CD8-positive, alpha-beta memory T cell (primary cell): ENCODE measurements around the gene LRRC4C. TPM values are rescaled to one million over a fixed set of nuclear protein-coding genes. Genes with fewer than 3 reads are reported as not detected.

Experiments used
- CTCF ChIA-PET: fragments of 350-600 bp; sonication (Branson Sonifier 250); formaldehyde crosslinking; loops from one replicate; lab custom pipeline; 2021; ENCODE audit warnings: antibody characterized with exemption; lab: Charles Lee
- POLR2A ChIA-PET: fragments of 350-600 bp; sonication (Branson Sonifier 250); formaldehyde crosslinking; loops from one replicate; lab custom pipeline; 2021; ENCODE audit warnings: antibody characterized with exemption; lab: Charles Lee
- DNase-seq, 5 donors: peaks; one replicate each; pipeline versions ENCODE4 v3.0.0 to v3.0.0-alpha.2; 2020 to 2022; ENCODE audit warnings: mixed read lengths in 1 of 5
- H3K27ac ChIP-seq: one replicate; pipeline ENCODE4 v1.7.0; 2013; ENCODE audit warnings: low read depth, mild to moderate bottlenecking, low read length, moderate library complexity
- H3K27me3 ChIP-seq: 2 replicates; pipeline ENCODE4 v1.7.0; 2013; ENCODE audit warnings: low read length, mild to moderate bottlenecking; ENCODE audit not compliant: insufficient read depth, poor library complexity, severe bottlenecking
- H3K36me3 ChIP-seq: 2 replicates; pipeline ENCODE4 v1.7.0; 2013; ENCODE audit warnings: mild to moderate bottlenecking, low read length, moderate library complexity; ENCODE audit not compliant: insufficient read depth
- H3K4me1 ChIP-seq: 2 replicates; pipeline ENCODE4 v1.7.0; 2013; ENCODE audit warnings: mild to moderate bottlenecking, low read length, moderate library complexity; ENCODE audit not compliant: insufficient read depth
- H3K4me3 ChIP-seq: 2 replicates; pipeline ENCODE4 v1.7.0; 2013; ENCODE audit warnings: mild to moderate bottlenecking, low read length
- H3K9me3 ChIP-seq: 2 replicates; pipeline ENCODE4 v1.7.0; 2013; ENCODE audit warnings: mild to moderate bottlenecking, low read length
- H3K27ac Mint-ChIP-seq, 8 donors: one replicate each; pipeline ENCODE4 v1.8.0; 2020 to 2021; ENCODE audit warnings: mixed read lengths in 8 of 8, mild to moderate bottlenecking in 6 of 8, inconsistent platforms in 3 of 8, moderate library complexity in 3 of 8
- H3K27me3 Mint-ChIP-seq, 2 donors: one replicate each; pipeline ENCODE4 v1.8.0; 2020 to 2021; ENCODE audit warnings: mixed read lengths in 2 of 2, mild to moderate bottlenecking in 1 of 2, moderate library complexity in 1 of 2
- H3K36me3 Mint-ChIP-seq, 3 donors: one replicate each; pipeline ENCODE4 v1.8.0; 2020 to 2021; ENCODE audit warnings: mixed read lengths in 3 of 3, inconsistent platforms in 1 of 3, mild to moderate bottlenecking in 1 of 3
- H3K4me1 Mint-ChIP-seq, 3 donors: one replicate each; pipeline ENCODE4 v1.8.0; 2020 to 2021; ENCODE audit warnings: mixed read lengths in 3 of 3, inconsistent platforms in 1 of 3, mild to moderate bottlenecking in 1 of 3
- H3K4me3 Mint-ChIP-seq, 7 donors: one replicate each; pipeline ENCODE4 v1.8.0; 2020 to 2021; ENCODE audit warnings: mixed read lengths in 7 of 7, mild to moderate bottlenecking in 6 of 7, moderate library complexity in 4 of 7, inconsistent platforms in 2 of 7
- H3K9me3 Mint-ChIP-seq, 5 donors: one replicate each; pipeline ENCODE4 v1.8.0; 2020 to 2022; ENCODE audit warnings: mixed read lengths in 5 of 5, mild to moderate bottlenecking in 3 of 5, moderate library complexity in 2 of 5, inconsistent platforms in 1 of 5
- polyA plus RNA-seq: library from polyadenylated mRNA; unstranded; fragments of 300-500 nt; fragmentation: Illumina TruSeq; gene quantifications from one replicate; pipeline ENCODE4 v1.2.3, GENCODE V29; 2021
- total RNA-seq, 2 experiments: library from RNA; stranded (reverse); gene quantifications; one replicate each; pipeline ENCODE4 v1.2.3, GENCODE V29; 2021

LRRC4C gene
- total and polyA plus RNA-seq, 3 experiments from 2014 or later = not detected

DNA sequence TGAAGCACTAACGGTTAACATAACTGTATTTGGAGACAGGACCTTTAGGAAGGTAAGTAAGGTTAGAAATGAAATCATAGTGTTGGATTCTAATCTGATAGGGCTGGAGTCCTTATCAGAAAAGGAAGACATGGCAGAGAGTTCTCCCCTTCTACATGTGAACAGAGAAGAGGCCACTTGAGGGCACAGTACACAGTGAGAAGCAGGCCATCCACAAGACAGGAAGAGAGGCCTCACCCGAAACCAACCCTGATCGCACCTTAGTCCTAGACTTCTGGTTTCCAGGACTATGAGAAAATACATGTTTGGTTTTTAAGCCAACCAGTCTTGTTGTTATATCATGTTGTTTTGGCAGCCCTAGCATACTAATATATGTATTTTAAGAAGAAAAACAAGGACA lies 170.0 kb downstream of the LRRC4C start:
- no peaks in the 10 kb centered on the region for H3K36me3 Mint-ChIP-seq
- no peak for DNase-seq
- H3K27ac ChIP-seq = no peak overlapping the region
- no peaks in the 10 kb centered on the region for H3K27me3 ChIP-seq
- no peaks in the 10 kb centered on the region for H3K4me1 ChIP-seq
- no peaks in the 10 kb centered on the region for H3K9me3 ChIP-seq
- CTCF ChIA-PET = no interaction called here
- no peaks in the 10 kb centered on the region for H3K27me3 Mint-ChIP-seq
- H3K27ac Mint-ChIP-seq = no peak overlapping the region
- H3K4me3 ChIP-seq = no peak overlapping the region
- H3K4me3 Mint-ChIP-seq = no peak overlapping the region
- H3K4me1 Mint-ChIP-seq = no peaks in the 10 kb centered on the region
- H3K9me3 Mint-ChIP-seq = peaks cover 1 to 29% (median 5%) of the 10 kb centered on the region in 5 donors
- POLR2A ChIA-PET = no interaction called here
- no peaks in the 10 kb centered on the region for H3K36me3 ChIP-seq

DNA sequence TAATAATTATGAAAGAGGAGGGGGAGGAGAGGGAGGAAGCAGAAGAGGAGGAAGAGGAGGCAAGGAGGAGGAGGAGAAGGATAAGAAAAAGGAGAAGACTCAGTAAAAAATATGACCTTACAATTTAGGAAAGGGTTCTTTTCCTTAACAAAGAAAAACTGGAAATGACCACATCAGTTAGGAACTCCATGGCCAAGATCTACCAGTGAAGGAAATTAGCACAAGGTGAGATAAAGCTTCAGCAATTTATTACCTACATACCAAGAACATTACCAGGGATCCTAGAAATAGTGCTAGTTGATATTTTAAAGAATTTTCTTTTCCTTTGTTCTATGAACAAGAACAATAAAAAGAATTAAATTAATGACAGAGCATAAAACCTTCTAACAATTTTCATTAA lies 172.7 kb downstream of the LRRC4C start:
- no peaks in the 10 kb centered on the region for H3K36me3 ChIP-seq
- H3K27ac Mint-ChIP-seq = no peak overlapping the region
- no peaks in the 10 kb centered on the region for H3K36me3 Mint-ChIP-seq
- no peak overlapping the region for H3K27ac ChIP-seq
- H3K9me3 Mint-ChIP-seq = peaks cover 5 to 31% (median 9%) of the 10 kb centered on the region in 5 donors
- H3K4me1 ChIP-seq = no peaks in the 10 kb centered on the region
- no peaks in the 10 kb centered on the region for H3K9me3 ChIP-seq
- ChIA-PET CTCF (no interaction called here), POLR2A (no interaction called here)
- no peaks in the 10 kb centered on the region for H3K27me3 ChIP-seq
- H3K4me3 Mint-ChIP-seq = no peak overlapping the region
- H3K4me3 ChIP-seq = no peak overlapping the region
- no peaks in the 10 kb centered on the region for H3K27me3 Mint-ChIP-seq
- H3K4me1 Mint-ChIP-seq = no peaks in the 10 kb centered on the region
- no peak for DNase-seq

DNA sequence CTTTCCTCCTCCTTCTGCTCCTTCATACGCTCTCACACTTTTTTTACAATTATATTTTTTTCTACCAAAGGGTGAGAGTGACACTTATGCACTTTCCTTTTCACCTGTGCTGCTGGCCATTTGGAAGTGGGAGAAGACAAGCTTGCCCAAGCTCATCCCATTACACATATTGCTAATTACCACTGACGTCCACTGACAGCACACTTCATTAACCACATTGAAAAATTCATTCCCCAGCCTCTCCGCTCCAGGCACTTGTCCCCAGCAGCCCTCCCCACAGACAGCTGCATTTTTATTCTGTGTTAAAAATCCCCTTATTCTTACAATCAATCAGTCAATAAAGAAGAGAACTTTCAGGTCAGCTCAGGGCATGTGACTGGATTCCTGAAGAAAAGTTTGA lies 175.1 kb downstream of the LRRC4C start:
- Mint-ChIP-seq H3K4me1 (no peaks in the 10 kb centered on the region), H3K9me3 (peaks cover 5 to 34% (median 9%) of the 10 kb centered on the region in 5 donors), H3K4me3 (no peak overlapping the region), H3K27me3 (no peaks in the 10 kb centered on the region), H3K36me3 (no peaks in the 10 kb centered on the region), H3K27ac (no peak overlapping the region)
- Histone ChIP-seq H3K4me3 (no peak overlapping the region), H3K27me3 (no peaks in the 10 kb centered on the region), H3K36me3 (no peaks in the 10 kb centered on the region), H3K27ac (no peak overlapping the region), H3K4me1 (no peaks in the 10 kb centered on the region), H3K9me3 (no peaks in the 10 kb centered on the region)
- POLR2A ChIA-PET = no interaction called here
- no peak for DNase-seq
- CTCF ChIA-PET = no interaction called here

DNA sequence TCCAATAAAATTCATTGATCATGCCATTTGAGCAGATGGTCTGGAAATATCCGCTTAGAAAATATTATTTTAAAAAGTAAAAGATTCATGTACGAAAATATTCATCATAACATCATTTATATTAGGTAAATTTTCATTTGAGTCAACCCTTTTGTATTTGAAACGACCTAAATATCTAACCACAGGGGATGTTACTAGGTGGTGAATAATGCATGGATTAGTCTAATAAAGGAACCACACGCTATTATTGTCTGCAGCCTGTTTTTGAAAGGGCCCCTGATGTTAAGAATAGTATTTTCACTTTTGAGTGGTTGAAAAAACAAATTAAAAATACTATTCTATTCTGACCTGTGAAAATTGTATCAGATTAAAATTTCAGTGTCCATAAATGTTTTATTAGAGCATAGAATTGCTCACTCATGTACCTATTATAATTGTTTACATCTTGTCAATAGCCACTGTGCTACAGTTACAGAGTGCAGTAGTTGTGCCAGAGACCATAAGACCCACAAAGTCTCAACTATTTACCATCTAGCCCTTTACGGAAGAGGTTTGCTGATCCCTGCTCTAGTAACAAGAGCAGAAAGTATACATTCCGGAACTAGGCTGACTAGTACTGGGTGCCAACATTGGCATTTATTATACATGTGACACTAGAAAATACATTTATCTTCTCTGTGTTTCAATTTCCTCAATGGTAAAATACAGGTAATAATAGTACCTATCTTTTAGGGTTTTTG lies 176.1 kb downstream of the LRRC4C start:
- Mint-ChIP-seq H3K36me3 (no peaks in the 10 kb centered on the region), H3K4me3 (no peak overlapping the region), H3K4me1 (no peaks in the 10 kb centered on the region), H3K27me3 (no peaks in the 10 kb centered on the region), H3K27ac (no peak overlapping the region), H3K9me3 (peaks cover 2 to 30% (median 13%) of the 10 kb centered on the region in 5 donors)
- DNase-seq = no peak
- Histone ChIP-seq H3K36me3 (no peaks in the 10 kb centered on the region), H3K4me1 (no peaks in the 10 kb centered on the region), H3K27ac (no peak overlapping the region), H3K4me3 (no peak overlapping the region), H3K27me3 (no peaks in the 10 kb centered on the region), H3K9me3 (no peaks in the 10 kb centered on the region)
- ChIA-PET CTCF (no interaction called here), POLR2A (no interaction called here)

DNA sequence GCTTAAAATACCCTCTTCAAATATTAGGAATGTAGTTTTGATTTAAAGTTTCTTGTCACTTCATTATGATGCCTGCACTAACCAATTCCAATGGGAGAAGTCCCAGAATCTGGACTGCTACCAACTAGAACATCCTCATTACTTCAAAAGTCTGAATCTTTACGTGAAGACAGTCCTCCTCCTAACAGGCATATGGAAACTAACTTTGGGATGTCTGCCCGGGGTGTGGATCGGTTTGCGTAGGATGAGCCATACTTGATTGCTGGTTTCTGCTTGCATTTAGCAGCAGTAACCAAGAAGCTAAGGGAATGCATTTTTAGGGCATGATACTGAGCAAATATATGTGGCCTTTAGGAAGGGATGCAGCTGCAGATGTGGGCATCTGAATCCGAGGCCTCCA lies 177.1 kb downstream of the LRRC4C start:
- Mint-ChIP-seq H3K36me3 (no peaks in the 10 kb centered on the region), H3K9me3 (peaks cover 7 to 27% (median 10%) of the 10 kb centered on the region in 5 donors), H3K4me1 (no peaks in the 10 kb centered on the region), H3K27me3 (no peaks in the 10 kb centered on the region), H3K27ac (no peak overlapping the region), H3K4me3 (no peak overlapping the region)
- ChIA-PET CTCF (no interaction called here), POLR2A (no interaction called here)
- Histone ChIP-seq H3K4me3 (no peak overlapping the region), H3K4me1 (no peaks in the 10 kb centered on the region), H3K27ac (no peak overlapping the region), H3K27me3 (no peaks in the 10 kb centered on the region), H3K9me3 (no peaks in the 10 kb centered on the region), H3K36me3 (no peaks in the 10 kb centered on the region)
- DNase-seq = no peak

DNA sequence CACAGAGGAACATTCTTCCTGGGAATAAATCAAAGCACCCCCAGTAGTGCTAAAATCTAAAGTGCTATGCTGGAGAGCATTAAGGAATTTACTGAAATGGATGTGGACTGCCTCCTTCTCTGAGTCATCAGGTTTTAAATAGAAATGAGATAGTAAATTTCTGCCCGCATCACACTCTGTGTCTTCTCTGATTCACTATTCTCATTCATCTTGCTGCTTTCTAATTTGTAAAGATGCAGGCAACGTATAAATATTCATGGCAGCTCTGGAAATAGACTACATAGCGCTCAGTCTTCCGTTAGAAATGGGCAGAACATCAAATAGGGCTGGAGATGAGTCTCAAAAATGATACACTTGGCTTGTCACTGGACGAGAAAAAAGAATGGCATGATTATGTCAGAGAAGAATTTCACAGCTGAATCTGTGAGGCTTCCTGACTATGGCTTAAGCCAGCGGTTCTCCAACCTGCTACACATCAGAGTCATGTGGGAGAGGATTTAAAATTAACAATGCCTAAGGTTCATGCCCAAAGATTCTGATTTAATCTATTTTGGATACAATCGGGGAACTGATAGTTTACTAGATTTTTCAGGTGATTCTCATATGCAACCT lies 178.2 kb downstream of the LRRC4C start:
- Mint-ChIP-seq H3K4me3 (no peak overlapping the region), H3K9me3 (peaks cover 7 to 31% (median 12%) of the 10 kb centered on the region in 5 donors), H3K4me1 (no peaks in the 10 kb centered on the region), H3K27ac (no peak overlapping the region), H3K27me3 (no peaks in the 10 kb centered on the region), H3K36me3 (no peaks in the 10 kb centered on the region)
- DNase-seq = no peak
- H3K4me3 ChIP-seq = no peak overlapping the region
- no peaks in the 10 kb centered on the region for H3K36me3 ChIP-seq
- POLR2A ChIA-PET = no interaction called here
- no peak overlapping the region for H3K27ac ChIP-seq
- H3K27me3 ChIP-seq = no peaks in the 10 kb centered on the region
- no peaks in the 10 kb centered on the region for H3K9me3 ChIP-seq
- no peaks in the 10 kb centered on the region for H3K4me1 ChIP-seq
- CTCF ChIA-PET = no interaction called here

DNA sequence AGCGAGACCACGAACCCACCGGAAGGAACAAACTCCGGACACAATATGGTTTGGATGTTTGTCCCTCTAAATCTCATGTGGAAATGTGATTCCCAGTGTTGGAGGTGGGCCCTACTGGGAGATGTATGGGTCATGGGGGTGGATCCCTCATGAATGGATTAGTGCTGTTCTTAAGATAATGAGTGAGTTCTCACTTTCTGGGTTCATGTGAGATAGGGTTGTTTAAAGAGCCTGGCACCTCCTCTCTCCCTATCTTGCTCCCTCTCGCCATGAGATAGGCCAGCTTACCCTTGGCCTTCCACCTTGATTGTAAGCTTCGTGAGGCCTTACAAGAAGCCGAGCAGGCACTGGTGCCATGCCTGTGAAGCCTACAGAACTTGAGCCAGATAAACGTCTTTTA lies 184.6 kb downstream of the LRRC4C start:
- no peaks in the 10 kb centered on the region for H3K4me1 ChIP-seq
- Mint-ChIP-seq H3K27me3 (no peaks in the 10 kb centered on the region), H3K4me3 (no peak overlapping the region), H3K4me1 (no peaks in the 10 kb centered on the region), H3K9me3 (peaks cover 9 to 32% (median 14%) of the 10 kb centered on the region in 5 donors), H3K27ac (no peak overlapping the region), H3K36me3 (no peaks in the 10 kb centered on the region)
- no peaks in the 10 kb centered on the region for H3K9me3 ChIP-seq
- H3K36me3 ChIP-seq = no peaks in the 10 kb centered on the region
- POLR2A ChIA-PET = no interaction called here
- H3K27me3 ChIP-seq = no peaks in the 10 kb centered on the region
- DNase-seq = no peak
- H3K27ac ChIP-seq = no peak overlapping the region
- H3K4me3 ChIP-seq = no peak overlapping the region
- CTCF ChIA-PET = no interaction called here

DNA sequence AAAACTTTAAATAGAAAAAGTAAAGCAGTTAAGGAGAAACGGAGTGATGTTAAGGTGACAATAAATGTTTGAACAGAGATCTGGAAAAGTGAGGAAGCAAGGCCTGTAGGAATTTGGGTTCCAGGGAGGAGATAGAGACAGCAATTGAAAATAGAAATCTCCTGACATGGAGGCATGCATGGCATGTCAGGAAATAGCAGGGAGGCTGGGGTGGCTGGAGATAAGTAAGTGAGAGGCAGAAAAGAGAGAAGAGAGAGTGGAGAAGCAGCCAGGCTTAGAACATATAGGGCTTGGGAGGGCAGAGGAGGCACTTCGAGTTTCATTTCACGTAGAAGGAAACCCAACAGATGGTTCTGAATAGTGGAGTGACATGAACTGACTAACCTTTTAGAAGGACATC lies 185.5 kb downstream of the LRRC4C start:
- no peaks in the 10 kb centered on the region for H3K27me3 Mint-ChIP-seq

More for the DNA sequence above, 185.5 kb downstream of the LRRC4C start:
- CTCF ChIA-PET = no interaction called here
- DNase-seq = no peak
- Mint-ChIP-seq H3K27ac (no peak overlapping the region), H3K4me1 (no peaks in the 10 kb centered on the region), H3K4me3 (no peak overlapping the region), H3K36me3 (no peaks in the 10 kb centered on the region), H3K9me3 (peaks cover 8 to 36% (median 13%) of the 10 kb centered on the region in 5 donors)
- H3K9me3 ChIP-seq = no peaks in the 10 kb centered on the region
- no peaks in the 10 kb centered on the region for H3K27me3 ChIP-seq
- no peaks in the 10 kb centered on the region for H3K36me3 ChIP-seq
- H3K4me1 ChIP-seq = no peaks in the 10 kb centered on the region
- POLR2A ChIA-PET = no interaction called here
- no peak overlapping the region for H3K27ac ChIP-seq
- H3K4me3 ChIP-seq = no peak overlapping the region
